Fibroblast of pulmonary artery (primary cell): ENCODE measurements around the gene AATK.
"Not testable (repeated sequence)": the region's sequence is repeated elsewhere in the genome, so short reads cannot be mapped to it uniquely, and the experiment has no call there.

Source experiments
- DNase-seq: peaks from one replicate; pipeline ENCODE4 v3.0.0-alpha.2; 2010; ENCODE audit warnings: low read depth
- H3K4me3 ChIP-seq: replicated peaks from 2 replicates; pipeline ENCODE4 v1.5.1; 2011; ENCODE audit warnings: low read depth, mild to moderate bottlenecking, control low read depth, low read length, moderate library complexity
- CTCF ChIP-seq: IDR thresholded peaks from 2 replicates; pipeline ENCODE4 v1.5.1; 2011; ENCODE audit warnings: mild to moderate bottlenecking, control low read depth, low read length, inconsistent platforms; ENCODE audit errors: missing control alignments

Gene AATK

GRCh38 chr17:81159611-81160265 is 6.3 kb downstream of the AATK start:
- no peak overlapping the region for H3K4me3 ChIP-seq
- DNase-seq: no peak
- TF ChIP-seq CTCF: no peak

DNA sequence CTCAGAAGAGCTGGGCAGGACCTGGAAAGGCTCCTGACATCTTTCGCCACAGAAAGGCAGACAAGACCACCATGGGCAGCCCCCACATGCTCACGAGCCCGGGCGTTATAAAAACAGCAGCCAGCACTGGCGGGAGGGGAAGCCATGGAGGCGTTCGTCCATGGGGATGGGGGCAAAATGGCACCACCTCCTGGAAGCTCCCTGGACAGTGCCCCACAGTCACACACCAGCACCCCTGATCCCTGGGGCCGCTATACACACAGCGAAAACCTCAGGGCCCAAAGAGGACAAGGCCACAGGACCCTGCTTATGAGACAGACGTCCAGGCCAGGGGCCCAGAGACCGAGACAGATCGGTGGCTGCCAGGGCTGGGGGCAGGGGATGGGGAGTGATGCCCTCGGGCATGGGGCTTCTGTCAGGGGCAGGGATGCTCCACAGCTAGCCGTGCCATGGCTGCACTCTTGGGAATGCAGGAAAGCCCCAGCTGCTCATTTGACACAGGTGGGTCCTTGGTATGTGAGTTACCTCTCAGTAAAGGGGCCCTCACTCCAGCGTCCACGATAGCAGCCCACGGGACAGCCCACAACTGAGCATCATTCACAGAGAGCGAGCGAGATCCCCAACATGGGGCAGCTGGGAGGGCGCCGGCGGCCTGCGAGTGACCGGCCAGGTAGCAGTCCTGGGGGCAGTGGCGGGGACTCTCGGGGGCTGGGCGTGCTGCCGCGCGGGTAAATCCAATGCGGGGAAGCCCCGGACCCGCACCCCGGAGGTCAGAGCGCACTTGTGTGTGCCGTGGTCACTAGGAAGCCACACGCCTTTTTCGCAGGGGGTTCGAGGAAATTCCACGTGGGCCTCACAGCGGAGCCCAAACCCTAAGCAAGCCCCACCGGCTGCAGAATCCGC is 7.1 kb downstream of the AATK start:
- TF ChIP-seq CTCF: no peak
- DNase-seq: no peak
- H3K4me3 ChIP-seq: no peak overlapping the region

- H3K4me3 ChIP-seq: no peak overlapping the region
- no peak for DNase-seq
- no peak for TF ChIP-seq CTCF
These were observed 8.0 kb downstream of the AATK start for GRCh38 chr17:81157848-81158687.

GRCh38 chr17:81156866-81157805 is 8.9 kb downstream of the AATK start:
- no peak overlapping the region for H3K4me3 ChIP-seq
- DNase-seq: no peak
- TF ChIP-seq CTCF: no peak

GRCh38 chr17:81154961-81155360 is 11.1 kb downstream of the AATK start:
- no peak overlapping the region for H3K4me3 ChIP-seq
- no peak for TF ChIP-seq CTCF
- DNase-seq: no peak

DNA sequence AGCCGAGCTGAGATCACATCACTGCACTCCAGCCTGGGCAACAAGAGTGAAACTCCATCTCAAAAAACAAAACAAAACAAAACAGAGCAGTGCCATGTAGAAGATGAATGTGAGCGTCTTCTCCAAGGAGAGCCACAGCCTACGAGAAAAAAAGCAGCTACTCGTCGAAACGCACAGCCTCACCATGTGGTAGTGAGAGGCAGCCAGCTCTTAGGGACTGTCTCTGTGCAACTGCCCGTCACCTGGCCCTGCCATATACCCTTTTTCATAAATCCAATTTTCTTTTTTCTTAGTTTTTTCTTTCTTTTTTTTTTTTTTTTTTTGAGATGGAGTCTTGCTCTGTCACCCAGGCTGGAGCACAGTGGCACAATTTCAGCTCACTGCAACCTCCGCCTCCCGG is 12.0 kb downstream of the AATK start:
- H3K4me3 ChIP-seq, DNase-seq: not testable (repeated sequence)
